T-helper 2 cell treated with Interferon-gamma antibody and Interleukin-4, amounts not matched to agents 5 μg/mL and 100 μg/mL, for 36 hours (primary cell): ENCODE results near the gene DENND2C.

Experiments used
- DNase-seq: peaks from one replicate; pipeline ENCODE4 v3.0.0; 2021; ENCODE audit warnings: low spot score
- H3K27ac Mint-ChIP-seq: one replicate; pipeline ENCODE4 v1.8.0; 2021; ENCODE audit warnings: mild to moderate bottlenecking, mixed read lengths
- H3K27me3 Mint-ChIP-seq: one replicate; pipeline ENCODE4 v1.8.0; 2021; ENCODE audit warnings: low read depth, mixed read lengths
- H3K36me3 Mint-ChIP-seq: one replicate; pipeline ENCODE4 v1.8.0; 2021; ENCODE audit warnings: low read depth, mixed read lengths
- H3K4me1 Mint-ChIP-seq: one replicate; pipeline ENCODE4 v1.8.0; 2021; ENCODE audit warnings: low read depth, mixed read lengths
- H3K4me3 Mint-ChIP-seq: one replicate; pipeline ENCODE4 v1.8.0; 2022; ENCODE audit warnings: mild to moderate bottlenecking, moderate library complexity, mixed read lengths
- H3K9me3 Mint-ChIP-seq: one replicate; pipeline ENCODE4 v1.8.0; 2021; ENCODE audit warnings: mixed read lengths

The DENND2C gene

GRCh38 chr1:114668784-114669561 is 876 bp downstream of the DENND2C start:
- no peak for DNase-seq
- H3K27ac Mint-ChIP-seq = no peak overlapping the region
- no peaks in the 10 kb centered on the region for H3K9me3 Mint-ChIP-seq
- H3K4me3 Mint-ChIP-seq = peak overlapping the region; percentile 90
- no peaks in the 10 kb centered on the region for H3K36me3 Mint-ChIP-seq
- peaks cover 42% of the 10 kb centered on the region for H3K27me3 Mint-ChIP-seq
- H3K4me1 Mint-ChIP-seq = no peaks in the 10 kb centered on the region

DNA sequence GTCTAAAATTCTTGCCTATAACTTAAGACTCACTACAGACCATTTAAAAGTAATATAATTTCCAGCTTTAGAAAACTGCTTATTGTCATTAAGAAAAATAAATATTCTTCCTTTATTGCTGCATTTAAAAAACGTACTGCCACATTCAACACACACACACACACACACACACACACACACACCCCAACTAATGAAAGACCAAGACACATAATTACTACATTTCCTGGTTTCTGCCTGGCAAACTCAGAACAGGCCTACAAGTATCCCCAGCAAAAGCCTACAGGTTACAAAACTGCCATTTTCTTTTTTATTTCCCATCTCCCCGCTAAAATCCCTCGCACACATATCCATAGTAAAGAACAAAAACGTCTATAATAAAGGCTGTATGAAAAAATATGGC is 1.5 kb downstream of the DENND2C start:
- Mint-ChIP-seq H3K9me3 (no peaks in the 10 kb centered on the region), H3K4me1 (no peaks in the 10 kb centered on the region), H3K36me3 (no peaks in the 10 kb centered on the region), H3K27me3 (peaks cover 38% of the 10 kb centered on the region), H3K4me3 (no peak overlapping the region), H3K27ac (no peak overlapping the region)
- no peak for DNase-seq

DNA sequence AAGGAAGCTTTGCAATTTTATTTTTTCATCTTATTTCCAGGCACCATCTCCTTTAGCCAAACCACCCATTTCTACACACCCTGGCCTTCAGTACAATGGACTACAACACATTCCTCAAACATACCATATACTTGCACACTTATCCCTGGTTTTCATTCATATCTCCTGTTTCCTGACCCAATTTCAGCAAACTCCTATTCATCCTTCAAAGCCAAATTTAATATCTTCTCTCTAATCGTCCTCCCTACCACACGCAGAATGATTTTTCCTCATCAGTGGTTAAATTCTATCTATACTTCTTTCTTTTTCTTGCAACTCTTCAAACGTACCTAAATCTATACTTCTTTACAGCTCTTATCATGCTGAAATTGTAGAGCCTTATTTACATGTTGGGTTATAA is 2.9 kb downstream of the DENND2C start:
- Mint-ChIP-seq H3K27me3 (peaks cover 35% of the 10 kb centered on the region), H3K4me3 (no peak overlapping the region), H3K4me1 (no peaks in the 10 kb centered on the region), H3K36me3 (no peaks in the 10 kb centered on the region), H3K27ac (no peak overlapping the region), H3K9me3 (no peaks in the 10 kb centered on the region)
- no peak for DNase-seq

DNA sequence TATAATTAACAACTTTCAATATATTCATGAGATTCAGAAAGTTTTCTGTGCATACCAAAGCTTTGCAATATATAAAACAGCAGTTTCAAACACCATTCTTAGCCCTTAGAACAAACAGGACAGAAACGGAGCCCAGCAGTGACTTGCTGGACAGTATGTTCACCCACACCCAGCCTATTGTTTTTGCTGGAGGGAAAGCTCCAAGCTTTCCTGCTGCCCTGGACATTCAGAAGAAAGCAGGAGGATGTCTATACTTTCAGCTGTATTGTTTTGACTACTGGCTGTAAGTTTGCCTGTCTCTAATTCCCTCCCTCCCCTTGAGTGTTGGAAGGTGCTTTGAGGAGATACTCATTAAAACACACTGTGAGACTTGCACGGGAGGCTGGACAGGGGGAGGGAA is 9.6 kb downstream of the DENND2C start:
- no peaks in the 10 kb centered on the region for H3K36me3 Mint-ChIP-seq
- no peak overlapping the region for H3K27ac Mint-ChIP-seq
- no peak overlapping the region for H3K4me3 Mint-ChIP-seq
- DNase-seq = no peak
- no peaks in the 10 kb centered on the region for H3K4me1 Mint-ChIP-seq
- no peaks in the 10 kb centered on the region for H3K9me3 Mint-ChIP-seq
- peaks cover 19% of the 10 kb centered on the region for H3K27me3 Mint-ChIP-seq

- no peak for DNase-seq
- Mint-ChIP-seq H3K4me1 (no peaks in the 10 kb centered on the region), H3K4me3 (no peak overlapping the region), H3K36me3 (no peaks in the 10 kb centered on the region), H3K27me3 (no peaks in the 10 kb centered on the region), H3K27ac (no peak overlapping the region), H3K9me3 (no peaks in the 10 kb centered on the region)
Measured at GRCh38 chr1:114651893-114652292, 18.0 kb downstream of the DENND2C start.

DNA sequence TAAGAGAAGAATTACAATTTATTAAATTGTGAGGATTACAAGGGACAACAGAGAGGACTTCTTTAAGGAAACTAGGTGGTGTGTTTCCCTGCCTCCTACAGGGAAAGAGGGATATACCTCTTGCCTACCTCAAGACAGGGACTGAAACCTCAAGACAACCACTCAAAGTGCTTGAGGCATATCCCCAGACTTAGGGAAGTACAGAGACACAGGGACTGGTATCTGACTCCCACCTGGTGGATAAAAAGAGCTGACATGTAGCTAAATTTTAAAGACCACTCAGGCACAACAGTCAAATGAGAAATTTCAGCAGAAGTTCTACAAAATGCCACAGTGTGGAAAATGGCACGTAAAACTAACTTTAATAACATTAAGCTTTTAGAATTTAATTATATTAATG is 21.3 kb downstream of the DENND2C start:
- Mint-ChIP-seq H3K9me3 (no peaks in the 10 kb centered on the region), H3K27me3 (peaks cover 4% of the 10 kb centered on the region), H3K27ac (no peak overlapping the region), H3K36me3 (no peaks in the 10 kb centered on the region), H3K4me3 (no peak overlapping the region), H3K4me1 (no peaks in the 10 kb centered on the region)
- DNase-seq = no peak

- Mint-ChIP-seq H3K4me3 (no peak overlapping the region), H3K9me3 (no peaks in the 10 kb centered on the region), H3K36me3 (no peaks in the 10 kb centered on the region), H3K4me1 (no peaks in the 10 kb centered on the region), H3K27ac (no peak overlapping the region), H3K27me3 (peaks cover 6% of the 10 kb centered on the region)
- DNase-seq = no peak
Measured at GRCh38 chr1:114641377-114641776, 28.5 kb downstream of the DENND2C start.

DNA sequence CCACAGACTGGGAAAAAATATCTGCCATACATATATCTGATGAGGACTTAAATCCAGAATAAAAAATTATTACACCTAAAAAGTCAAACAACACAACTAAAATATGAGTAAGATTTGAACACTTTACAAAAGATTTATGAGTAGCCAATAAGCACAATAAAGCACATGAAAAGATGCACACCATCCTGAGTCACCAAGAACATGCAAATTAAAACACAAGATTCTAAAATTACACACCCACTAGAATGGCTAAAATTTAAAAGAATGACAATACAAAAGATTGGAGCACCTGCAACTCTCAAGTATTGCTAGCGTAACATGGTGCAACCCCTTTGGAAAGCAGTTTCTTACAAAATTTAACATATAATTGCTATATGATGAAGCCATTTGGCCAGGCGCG is 30.9 kb downstream of the DENND2C start:
- Mint-ChIP-seq H3K27ac (no peak overlapping the region), H3K27me3 (peaks cover 11% of the 10 kb centered on the region), H3K4me1 (no peaks in the 10 kb centered on the region), H3K9me3 (no peaks in the 10 kb centered on the region), H3K4me3 (no peak overlapping the region), H3K36me3 (no peaks in the 10 kb centered on the region)
- DNase-seq = no peak

- H3K4me1 Mint-ChIP-seq = no peaks in the 10 kb centered on the region
- no peaks in the 10 kb centered on the region for H3K36me3 Mint-ChIP-seq
- H3K4me3 Mint-ChIP-seq = no peak overlapping the region
- H3K27ac Mint-ChIP-seq = no peak overlapping the region
- no peak for DNase-seq
- H3K27me3 Mint-ChIP-seq = peaks cover 12% of the 10 kb centered on the region
- H3K9me3 Mint-ChIP-seq = no peaks in the 10 kb centered on the region
Measured at GRCh38 chr1:114632427-114632826, 37.4 kb downstream of the DENND2C start.

DNA sequence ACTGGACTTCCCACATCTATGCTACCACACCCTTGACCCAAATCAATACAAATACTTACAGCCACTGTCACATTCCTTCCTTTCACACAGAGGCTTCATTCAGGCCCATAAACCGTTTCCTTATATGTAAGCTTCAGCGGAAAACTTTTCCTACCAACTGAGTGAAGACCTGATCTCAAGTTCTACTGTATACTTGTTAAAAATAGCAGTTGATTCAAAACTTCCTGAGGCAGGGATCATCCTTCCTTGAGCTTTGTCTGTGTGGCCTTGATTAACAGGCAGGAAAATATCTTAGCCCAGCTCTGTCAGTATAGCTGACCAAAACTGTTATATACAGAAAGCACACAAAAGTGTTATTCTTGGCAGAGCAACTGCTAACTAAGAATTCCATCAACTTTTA is 42.7 kb downstream of the DENND2C start:
- Mint-ChIP-seq H3K4me1 (no peaks in the 10 kb centered on the region), H3K27me3 (peaks cover 6% of the 10 kb centered on the region), H3K36me3 (no peaks in the 10 kb centered on the region), H3K9me3 (no peaks in the 10 kb centered on the region), H3K4me3 (no peak overlapping the region), H3K27ac (no peak overlapping the region)
- no peak for DNase-seq

DNA sequence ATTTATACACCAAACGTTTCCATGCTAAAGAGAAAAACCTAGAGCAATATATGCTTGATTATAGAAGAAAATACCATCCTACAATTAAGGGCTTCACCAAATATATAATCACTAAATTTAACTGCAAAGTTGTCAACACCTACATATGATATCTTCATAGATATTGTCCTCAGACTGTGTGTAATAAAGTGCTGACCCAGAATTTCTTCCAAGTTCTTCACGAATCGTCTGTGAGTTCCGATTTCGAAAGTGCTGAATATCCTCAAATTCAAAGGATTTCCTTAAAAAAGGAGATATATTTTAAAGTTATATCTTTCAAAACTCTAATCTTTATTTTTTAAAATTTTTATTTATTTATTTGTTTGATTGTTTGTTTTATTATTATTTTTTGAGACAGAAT is 46.5 kb downstream of the DENND2C start:
- H3K4me1 Mint-ChIP-seq = no peaks in the 10 kb centered on the region
- H3K36me3 Mint-ChIP-seq = no peaks in the 10 kb centered on the region

DNA sequence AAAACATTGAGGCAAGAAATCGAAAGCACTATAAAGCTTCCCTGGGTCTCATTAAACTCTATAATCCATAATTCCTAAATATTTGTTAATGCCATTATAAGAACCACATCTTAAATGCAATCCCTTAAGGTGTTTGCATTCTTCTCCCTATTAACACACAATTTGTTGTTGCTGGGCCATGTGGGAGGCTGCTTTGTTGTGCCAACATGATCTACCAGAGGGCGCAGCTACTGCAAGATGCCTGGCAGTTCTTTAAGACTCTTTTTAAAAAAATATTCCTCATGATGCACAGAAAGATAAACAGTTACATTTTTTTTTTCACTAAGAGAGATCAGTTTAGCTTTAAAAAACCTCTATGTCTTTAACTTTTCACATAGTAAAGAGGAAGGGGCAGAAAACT is 49.4 kb downstream of the DENND2C start:
- DNase-seq = no peak
- no peak overlapping the region for H3K4me3 Mint-ChIP-seq
- no peaks in the 10 kb centered on the region for H3K4me1 Mint-ChIP-seq
- no peaks in the 10 kb centered on the region for H3K9me3 Mint-ChIP-seq
- H3K27me3 Mint-ChIP-seq = peaks cover 13% of the 10 kb centered on the region
- H3K27ac Mint-ChIP-seq = no peak overlapping the region
- H3K36me3 Mint-ChIP-seq = no peaks in the 10 kb centered on the region

More for the DNA sequence above, 46.5 kb downstream of the DENND2C start:
- Mint-ChIP-seq H3K9me3 (no peaks in the 10 kb centered on the region), H3K27ac (no peak overlapping the region), H3K27me3 (peaks cover 15% of the 10 kb centered on the region), H3K4me3 (no peak overlapping the region)
- DNase-seq = no peak

DNA sequence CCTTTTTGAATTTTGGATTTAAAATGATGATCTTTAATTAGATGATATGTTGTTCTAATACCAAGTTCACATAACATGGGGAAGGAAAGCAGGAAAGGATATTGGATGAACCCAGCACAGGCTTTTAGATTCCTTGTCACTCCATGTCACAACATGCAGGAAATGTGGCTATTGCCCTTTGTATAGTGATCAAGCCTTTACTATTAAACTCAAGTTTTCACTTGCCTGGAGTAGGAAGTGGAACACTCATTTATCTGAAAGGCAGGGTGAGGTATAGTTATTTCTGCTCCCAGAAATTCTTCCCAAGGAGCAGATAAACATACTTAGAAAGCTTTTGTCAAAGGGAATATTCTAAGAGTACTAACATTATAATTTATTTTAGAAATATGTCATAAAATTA is 51.2 kb downstream of the DENND2C start:
- Mint-ChIP-seq H3K4me1 (no peaks in the 10 kb centered on the region), H3K27me3 (peaks cover 11% of the 10 kb centered on the region), H3K27ac (no peak overlapping the region), H3K36me3 (no peaks in the 10 kb centered on the region), H3K4me3 (no peak overlapping the region), H3K9me3 (no peaks in the 10 kb centered on the region)
- no peak for DNase-seq

GRCh38 chr1:114610546-114611245 is 59.2 kb downstream of the DENND2C start:
- Mint-ChIP-seq H3K4me1 (no peaks in the 10 kb centered on the region), H3K27ac (no peak overlapping the region)
- DNase-seq = no peak

More at GRCh38 chr1:114610546-114611245, 59.2 kb downstream of the DENND2C start:
- H3K36me3 Mint-ChIP-seq = no peaks in the 10 kb centered on the region
- H3K4me3 Mint-ChIP-seq = no peak overlapping the region
- H3K27me3 Mint-ChIP-seq = peaks cover 3% of the 10 kb centered on the region
- no peaks in the 10 kb centered on the region for H3K9me3 Mint-ChIP-seq
